Right atrium auricular region (tissue), 2 donors: ENCODE results near the gene AOPEP. TPM values are rescaled to one million over a fixed set of nuclear protein-coding genes. Genes with fewer than 3 reads are reported as not detected.

Experiments
- DNase-seq: peaks from one replicate; pipeline ENCODE4 v3.0.0-alpha.2; 2019; ENCODE audit warnings: low spot score
- H3K27ac ChIP-seq, 2 donors: fragments of 200-600 bp; sonication (generic); 1 replicate in 1 of 2; 2 replicates in 1 of 2; pipeline ENCODE4 v1.5.1; 2016 to 2019
- H3K27me3 ChIP-seq, 2 donors: fragments of 200-600 bp; sonication (generic); one replicate each; pipeline versions ENCODE4 v1.5.1 to v1.6.0; 2017 to 2019
- H3K36me3 ChIP-seq: fragments of 200-600 bp; sonication (generic); one replicate; pipeline ENCODE4 v1.5.1; 2016
- H3K4me1 ChIP-seq, 2 donors: fragments of 200-600 bp; sonication (generic); one replicate each; pipeline versions ENCODE4 v1.5.1 to v1.6.0; 2017 to 2019
- H3K4me3 ChIP-seq, 2 donors: fragments of 200-600 bp; sonication (generic); 1 replicate in 1 of 2; 2 replicates in 1 of 2; pipeline ENCODE4 v1.5.1; 2017 to 2019; ENCODE audit warnings: mild to moderate bottlenecking in 1 of 2, moderate library complexity in 1 of 2
- H3K9me3 ChIP-seq, 2 donors: fragments of 200-600 bp; sonication (generic); one replicate each; pipeline ENCODE4 v1.5.1; 2019
- CTCF ChIP-seq, 2 donors: fragments of 200-600 bp; sonication (generic); IDR thresholded peaks; one replicate each; pipeline ENCODE4 v1.5.1; 2019; ENCODE audit warnings: antibody characterized with exemption in 2 of 2
- total RNA-seq, 2 donors: library from RNA; depleted of rRNA; stranded (reverse); fragments of >200 nt; gene quantifications; one replicate each; pipeline ENCODE4 v1.1.0, GENCODE V29; 2016

Gene AOPEP
- total RNA-seq, 2 donors from 2014 or later, result 262 to 314 TPM

DNA sequence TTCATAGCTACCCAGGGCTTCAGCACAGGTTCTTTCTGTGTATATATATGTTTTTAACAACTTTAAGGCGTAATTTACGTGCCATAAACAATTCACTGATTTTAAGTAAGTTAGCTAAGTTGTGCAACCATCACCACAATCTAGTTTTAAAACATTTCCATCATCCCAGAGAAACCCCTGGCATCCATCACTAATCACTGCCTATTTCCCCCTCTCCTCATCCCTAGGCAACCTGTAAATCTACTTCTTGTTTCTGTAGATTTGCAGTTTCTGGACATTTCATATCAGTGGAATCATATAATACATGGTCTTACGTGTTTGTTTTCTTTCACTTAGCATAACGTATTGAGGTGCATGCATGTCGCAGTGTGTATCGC, 299.6 kb downstream of the AOPEP start:
- DNase-seq, result no peak
- Histone ChIP-seq H3K36me3 (peaks cover 23% of the 10 kb centered on the region), H3K4me3 (no peak overlapping the region), H3K27me3 (no peaks in the 10 kb centered on the region), H3K9me3 (no peaks in the 10 kb centered on the region), H3K27ac (peak overlapping the region; percentile 87 to 88), H3K4me1 (peaks cover 0 to 94% of the 10 kb centered on the region in 2 donors)
- TF ChIP-seq CTCF (IDR thresholded peaks at IDR 0.05), result no peak

DNA sequence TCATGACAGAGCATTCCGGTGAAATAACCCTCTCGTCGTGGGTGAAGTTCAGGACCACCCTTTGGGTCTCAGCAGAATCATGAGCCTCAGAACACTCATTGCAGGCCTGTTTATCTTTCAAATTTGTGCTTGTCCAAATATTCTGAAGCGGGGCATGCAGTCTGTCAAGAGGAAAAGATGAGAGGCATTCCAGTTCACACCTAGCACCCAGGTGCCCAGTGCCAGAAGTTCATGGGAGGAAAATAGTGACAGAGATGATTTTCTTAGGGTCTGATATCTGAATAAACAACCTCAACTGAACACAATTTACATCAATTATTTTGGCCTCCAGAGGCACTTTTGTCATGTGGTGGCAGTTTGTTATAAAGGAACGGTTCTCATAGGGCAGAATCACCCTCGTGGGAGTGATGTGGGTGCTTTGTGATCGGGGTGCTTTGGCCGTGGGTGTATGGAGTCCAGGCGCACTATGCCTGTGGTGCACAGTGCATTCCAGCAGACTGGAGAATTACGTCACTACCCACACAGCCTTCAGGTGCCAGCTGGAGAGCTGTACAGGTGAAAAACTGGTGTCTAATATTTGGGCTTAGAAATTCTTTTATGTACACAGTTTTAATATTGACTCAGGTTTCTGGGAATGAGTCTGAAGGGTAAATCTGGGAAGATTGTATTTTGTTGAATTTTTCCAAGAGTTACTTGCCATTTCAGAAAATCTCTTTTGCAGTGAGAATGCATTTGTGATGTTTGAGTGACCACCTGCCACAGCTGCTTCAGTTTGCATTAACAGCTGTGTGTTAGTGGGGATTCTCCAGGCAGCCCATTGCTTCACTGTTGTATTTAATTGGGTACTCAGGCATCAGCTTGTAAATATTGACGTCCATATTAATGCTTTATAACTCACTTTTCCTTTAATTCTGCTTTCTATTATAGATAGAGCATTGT, 301.7 kb downstream of the AOPEP start:
- no peak for TF ChIP-seq CTCF (IDR thresholded peaks at IDR 0.05)
- no peaks in the 10 kb centered on the region for H3K27me3 ChIP-seq
- DNase-seq, result no peak

DNA sequence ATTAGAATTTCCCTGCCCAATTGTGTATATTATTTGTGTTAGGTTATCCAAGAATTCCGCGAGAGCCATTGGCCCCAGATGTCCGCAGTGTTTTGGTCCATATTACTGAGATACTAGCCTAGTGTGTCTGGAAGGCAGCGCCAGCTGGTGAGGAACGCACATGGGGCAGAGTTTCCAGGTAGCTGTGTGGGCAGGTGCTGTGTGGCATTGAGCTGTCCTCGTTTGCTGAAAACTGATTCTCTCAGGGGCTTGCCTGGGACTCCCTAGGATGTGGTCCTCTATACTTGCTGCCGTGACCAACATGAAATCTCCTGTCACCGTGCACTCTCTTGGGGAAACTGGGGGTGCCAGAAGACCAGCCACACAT, 302.3 kb downstream of the AOPEP start:
- no peaks in the 10 kb centered on the region for H3K9me3 ChIP-seq
- peaks cover 0 to 90% of the 10 kb centered on the region in 2 donors for H3K4me1 ChIP-seq
- peaks cover 12% of the 10 kb centered on the region for H3K36me3 ChIP-seq
- H3K27ac ChIP-seq, result peak overlapping the region; percentile 87 to 88
- TF ChIP-seq CTCF (IDR thresholded peaks at IDR 0.05), result no peak
- no peak overlapping the region for H3K4me3 ChIP-seq
- no peaks in the 10 kb centered on the region for H3K27me3 ChIP-seq
- DNase-seq, result no peak

More for the DNA sequence above, 301.7 kb downstream of the AOPEP start:
- peaks cover 12% of the 10 kb centered on the region for H3K36me3 ChIP-seq
- H3K4me1 ChIP-seq, result peaks cover 0 to 94% of the 10 kb centered on the region in 2 donors
- H3K9me3 ChIP-seq, result no peaks in the 10 kb centered on the region
- no peak overlapping the region for H3K4me3 ChIP-seq
- H3K27ac ChIP-seq, result peak overlapping the region; percentile 87 to 88

DNA sequence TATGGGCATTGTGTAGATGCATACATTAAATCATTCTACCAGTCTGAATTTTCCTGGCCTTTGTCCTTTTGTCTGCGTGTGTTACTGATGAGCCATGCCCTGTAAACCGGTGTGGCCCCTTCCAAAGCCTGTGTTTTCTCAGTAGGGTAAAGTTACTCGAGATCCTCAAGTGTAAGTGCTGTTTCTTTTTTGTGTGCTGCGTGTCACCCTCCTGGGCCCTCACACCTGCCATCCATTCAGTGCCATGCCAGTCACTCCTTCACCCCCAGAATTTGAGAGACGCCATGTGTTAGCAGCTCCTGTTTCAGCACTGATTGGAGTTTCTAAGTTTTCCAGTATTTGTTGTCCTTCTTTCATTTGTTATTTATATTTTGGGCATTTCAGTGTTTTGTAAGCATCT, 302.8 kb downstream of the AOPEP start:
- TF ChIP-seq CTCF (IDR thresholded peaks at IDR 0.05), result no peak
- H3K9me3 ChIP-seq, result no peaks in the 10 kb centered on the region
- H3K27me3 ChIP-seq, result no peaks in the 10 kb centered on the region
- no peak for DNase-seq
- H3K36me3 ChIP-seq, result peaks cover 12% of the 10 kb centered on the region
- peak overlapping the region; percentile 87 to 88 for H3K27ac ChIP-seq
- H3K4me3 ChIP-seq, result no peak overlapping the region
- H3K4me1 ChIP-seq, result peaks cover 0 to 87% of the 10 kb centered on the region in 2 donors

GRCh38 chr9:95029720-95030119, 303.2 kb downstream of the AOPEP start:
- DNase-seq, result no peak
- peaks cover 14% of the 10 kb centered on the region for H3K36me3 ChIP-seq
- H3K4me1 ChIP-seq, result peaks cover 0 to 87% of the 10 kb centered on the region in 2 donors
- TF ChIP-seq CTCF (IDR thresholded peaks at IDR 0.05), result no peak
- no peaks in the 10 kb centered on the region for H3K27me3 ChIP-seq
- H3K4me3 ChIP-seq, result no peak overlapping the region
- H3K9me3 ChIP-seq, result no peaks in the 10 kb centered on the region
- peak overlapping the region; percentile 87 to 88 for H3K27ac ChIP-seq
